Endothelial cell of umbilical vein (primary cell): ENCODE data around the gene RNU2-1. TPM values are rescaled to one million over a fixed set of nuclear protein-coding genes. Genes with fewer than 3 reads are reported as not detected.
"Not testable (repeated sequence)": the region's sequence is repeated elsewhere in the genome, so short reads cannot be mapped to it uniquely, and the experiment has no call there.

Experiments used
- BruUV-seq: library from RNA; stranded (reverse); fragments of 400-500 nt; replicated peaks from 2 replicates; lab custom pipeline; 2021; lab: Mats Ljungman, UMichigan
- CTCF ChIA-PET: fragments of 300-600, 350-600 bp; sonication (Branson Sonifier 250); formaldehyde crosslinking; loops from one replicate; lab custom pipeline; 2021; ENCODE audit warnings: antibody characterized with exemption, inconsistent platforms; lab: Charles Lee
- POLR2A ChIA-PET: fragments of 300-600, 350-600 bp; sonication (Branson Sonifier 250); formaldehyde crosslinking; loops from one replicate; lab custom pipeline; 2021; ENCODE audit warnings: antibody characterized with exemption, inconsistent platforms; lab: Charles Lee
- DNase-seq: peaks from one replicate; pipeline ENCODE4 v3.0.0-alpha.2; 2011; ENCODE audit warnings: low read depth, low spot score
- FAIRE-seq: peaks from 2 replicates; lab custom pipeline; 2011; peaks lifted over from hg19 to GRCh38; lab: Jason Lieb, UNC
- H2AFZ ChIP-seq: 2 replicates; pipeline ENCODE4 v1.6.0; 2012; ENCODE audit warnings: low read depth, low read length, control low read depth, inconsistent platforms
- H3K27ac ChIP-seq: 2 replicates; pipeline ENCODE4 v1.5.1; 2011; ENCODE audit warnings: low read depth, mild to moderate bottlenecking, control low read depth, low read length, moderate library complexity; ENCODE audit not compliant: insufficient read depth
- H3K27me3 ChIP-seq, 2 experiments: 2 replicates each; pipeline versions ENCODE4 v1.6.0 to v1.6.1; 2011; ENCODE audit warnings: low read length in 2 of 2, mixed read lengths in 1 of 2; ENCODE audit not compliant: control insufficient read depth in 2 of 2, insufficient read depth in 2 of 2
- H3K36me3 ChIP-seq, 2 experiments: 2 replicates in 1 of 2; 3 replicates in 1 of 2; pipeline ENCODE4 v1.5.1; 2011; ENCODE audit warnings: low read length in 2 of 2, mild to moderate bottlenecking in 1 of 2, moderate library complexity in 1 of 2; ENCODE audit not compliant: control insufficient read depth in 2 of 2, insufficient read depth in 2 of 2; ENCODE audit errors: extremely low read depth in 1 of 2
- H3K4me1 ChIP-seq: 3 replicates; pipeline ENCODE4 v1.5.1; 2011; ENCODE audit warnings: mild to moderate bottlenecking, low read length; ENCODE audit not compliant: control insufficient read depth, insufficient read depth; ENCODE audit errors: extremely low read depth
- H3K4me2 ChIP-seq: 2 replicates; pipeline ENCODE4 v1.6.1; 2011; ENCODE audit warnings: low read length, control low read depth, mixed read lengths; ENCODE audit not compliant: insufficient read depth
- H3K4me3 ChIP-seq, 3 experiments: fragments of 200-600 bp in 1 of 3; sonication (generic), shearing (Covaris generic) in 1 of 3; replicated peaks in 1 of 3; 2 replicates each; pipeline ENCODE4 v1.5.1; 2011 to 2016; ENCODE audit warnings: control low read depth in 3 of 3, low read length in 3 of 3, mild to moderate bottlenecking in 2 of 3, inconsistent platforms in 1 of 3, low read depth in 1 of 3, moderate library complexity in 1 of 3; ENCODE audit not compliant: insufficient read depth in 1 of 3
- H3K79me2 ChIP-seq: 2 replicates; pipeline ENCODE4 v1.6.0; 2012; ENCODE audit warnings: low read length, inconsistent platforms; ENCODE audit not compliant: control insufficient read depth, insufficient read depth
- H3K9ac ChIP-seq: replicated peaks from 2 replicates; pipeline ENCODE3; 2011; ENCODE audit warnings: low read length, control low read depth; ENCODE audit not compliant: insufficient read depth; ENCODE audit errors: extremely low read depth
- H3K9me1 ChIP-seq: replicated peaks from 3 replicates; pipeline ENCODE4 v1.6.0; 2011; ENCODE audit warnings: mild to moderate bottlenecking, low read length; ENCODE audit not compliant: control insufficient read depth, insufficient read depth; ENCODE audit errors: extremely low read depth
- H3K9me3 ChIP-seq: replicated peaks from 2 replicates; pipeline ENCODE4 v1.5.1; 2012; ENCODE audit warnings: low read length, inconsistent platforms; ENCODE audit not compliant: control insufficient read depth, insufficient read depth
- H4K20me1 ChIP-seq: replicated peaks from 2 replicates; pipeline ENCODE3; 2011; ENCODE audit warnings: mild to moderate bottlenecking, low read length; ENCODE audit not compliant: control insufficient read depth, insufficient read depth; ENCODE audit errors: extremely low read depth
- dilution Hi-C: fragments of 300-500 bp; cut with MboI; formaldehyde crosslinking; loops from one replicate; pipeline ENCODE4 v1.15.0; 2019; ENCODE audit warnings: low sequenced_read_pairs; ENCODE audit not compliant: extremely low pct_ligation_motif_present
- intact Hi-C: fragments of 100-400 bp; cut with micrococcal nuclease; formaldehyde crosslinking; loops from one replicate; pipeline ENCODE4 v1.10.0; 2022
- polyA plus RNA-seq, 4 experiments: library from polyadenylated mRNA; depleted of rRNA in 3 of 4; stranded (reverse) in 3 of 4; unstranded in 1 of 4; fragments of >200 nt; gene quantifications; 2 replicates each; pipeline versions ENCODE4 v1.2.1 to v1.2.3, GENCODE V29; 2011 to 2012; ENCODE audit warnings: missing spikeins in 1 of 4
- total RNA-seq: library from RNA; stranded (reverse); gene quantifications from 2 replicates; pipeline ENCODE4 v1.2.3, GENCODE V29; 2021

The RNU2-1 gene
- total and polyA plus RNA-seq, 2 donors (not counting 3 experiments of a cell fraction or from before 2014, with no cell fraction given), result 3,596 TPM; not detected in 1

DNA sequence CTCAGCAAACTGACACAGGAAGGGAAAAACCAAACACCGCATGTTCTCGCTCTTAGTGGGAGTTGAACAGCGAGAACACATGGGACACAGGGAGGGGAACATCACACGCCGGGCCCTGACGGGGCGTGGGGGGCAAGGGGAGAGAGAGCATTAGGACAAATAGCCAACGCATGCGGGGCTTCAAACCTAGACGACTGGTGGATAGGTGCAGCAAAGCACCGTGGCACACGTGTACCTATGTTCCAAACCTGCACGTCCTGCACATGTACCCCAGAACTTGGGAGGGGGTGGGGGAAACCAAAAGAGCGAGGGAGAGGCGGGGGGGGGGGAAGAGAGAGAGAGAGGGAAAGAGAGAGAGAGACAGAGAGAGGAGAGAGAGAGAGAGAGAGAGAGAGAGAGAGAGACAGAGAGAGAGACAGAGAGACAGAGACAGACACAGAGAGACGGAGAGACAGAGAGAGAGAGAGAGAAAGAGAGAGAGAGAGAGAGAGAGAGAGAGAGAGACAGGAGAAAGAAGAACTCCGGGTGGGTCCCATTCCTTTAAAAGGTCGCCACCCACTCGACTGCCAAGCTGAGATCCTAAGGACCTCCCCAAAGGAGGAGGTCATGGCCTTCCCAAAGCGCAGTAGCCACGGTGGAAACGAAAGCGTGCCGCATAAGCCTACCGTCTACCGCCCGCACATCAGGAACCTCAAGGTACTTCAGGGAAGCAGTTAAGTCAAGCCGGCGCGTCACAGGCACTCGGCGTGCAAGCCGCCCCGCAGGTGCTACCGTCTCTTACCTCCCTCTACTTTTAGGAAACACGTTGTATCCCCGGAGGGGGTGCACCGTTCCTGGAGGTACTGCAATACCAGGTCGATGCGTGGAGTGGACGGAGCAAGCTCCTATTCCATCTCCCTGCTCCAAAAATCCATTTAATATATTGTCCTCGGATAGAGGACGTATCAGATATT is 37.1 kb upstream of the RNU2-1 start:
- BruUV-seq, intact Hi-C loops, H3K9me3 ChIP-seq, H3K4me3 ChIP-seq, H3K79me2 ChIP-seq, H3K4me1 ChIP-seq, H3K27me3 ChIP-seq, FAIRE-seq, H3K9ac ChIP-seq, dilution Hi-C loops, H3K27ac ChIP-seq, H2AFZ ChIP-seq, DNase-seq, CTCF ChIA-PET, H4K20me1 ChIP-seq, H3K4me2 ChIP-seq, H3K36me3 ChIP-seq, H3K9me1 ChIP-seq, POLR2A ChIA-PET: not testable (repeated sequence)

- H3K4me2 ChIP-seq, POLR2A ChIA-PET, CTCF ChIA-PET, H3K36me3 ChIP-seq, DNase-seq, H3K27ac ChIP-seq, H3K4me3 ChIP-seq, dilution Hi-C loops, H3K27me3 ChIP-seq, H3K9me1 ChIP-seq, H2AFZ ChIP-seq, FAIRE-seq, H3K9ac ChIP-seq, H3K9me3 ChIP-seq, H3K4me1 ChIP-seq, H3K79me2 ChIP-seq, H4K20me1 ChIP-seq, BruUV-seq, intact Hi-C loops: not testable (repeated sequence)
Measured at GRCh38 chr17:43246456-43246855, 12.7 kb upstream of the RNU2-1 start.

- BruUV-seq, result not testable (repeated sequence)
Measured at GRCh38 chr17:43240596-43241352, 7.0 kb upstream of the RNU2-1 start.

GRCh38 chr17:43239597-43239996 is 5.8 kb upstream of the RNU2-1 start:
- H3K4me2 ChIP-seq, FAIRE-seq, H4K20me1 ChIP-seq, H3K9me3 ChIP-seq, POLR2A ChIA-PET, CTCF ChIA-PET, H3K4me3 ChIP-seq, H3K4me1 ChIP-seq, intact Hi-C loops, H2AFZ ChIP-seq, dilution Hi-C loops, H3K9me1 ChIP-seq, BruUV-seq, DNase-seq, H3K9ac ChIP-seq, H3K27ac ChIP-seq, H3K27me3 ChIP-seq, H3K36me3 ChIP-seq, H3K79me2 ChIP-seq: not testable (repeated sequence)

More at GRCh38 chr17:43240596-43241352, 7.0 kb upstream of the RNU2-1 start:
- H2AFZ ChIP-seq, CTCF ChIA-PET, H3K9ac ChIP-seq, intact Hi-C loops, H3K9me3 ChIP-seq, H3K9me1 ChIP-seq, H3K4me1 ChIP-seq, DNase-seq, H3K79me2 ChIP-seq, H3K36me3 ChIP-seq, FAIRE-seq, H3K27me3 ChIP-seq, H3K4me3 ChIP-seq, H3K4me2 ChIP-seq, H3K27ac ChIP-seq, POLR2A ChIA-PET, H4K20me1 ChIP-seq, dilution Hi-C loops: not testable (repeated sequence)
